Heart left ventricle (tissue), 13 donors: Measurements from ENCODE around the gene TYK2.

ENCODE experiments used
- POLR2A ChIP-seq, 2 donors: fragments of 450-650 bp; IDR thresholded peaks; one replicate each; pipeline ENCODE4 v1.6.1; 2017; ENCODE audit warnings: antibody characterized with exemption in 2 of 2, mild to moderate bottlenecking in 2 of 2, moderate library complexity in 2 of 2
- TF ChIP-seq, protein P1 (sequence below), 12 donors: fragments of 200-600 bp; sonication (generic) in 4 of 12; IDR thresholded peaks; one replicate each; pipeline versions ENCODE4 v1.5.0 to v1.8.0; 2018 to 2022; ENCODE audit warnings: antibody characterized with exemption in 12 of 12, mild to moderate bottlenecking in 5 of 12
- donor health status: ischemic (EF 13 %, LVEDD 7.1; RV severe dilation, severe dysfunction).
- donor health status: DM: no; HTN: yes; CAD: no.
- donor health status: DM: no; HTN: no; CAD: no.
- donor health status: ischemic (EF 25% LVEDD 6.9; RV normal size, moderate dysfunction).
- donor health status: ischemic (EF 25% LVEDD 5.7; RV mildly dilated, moderate dysfunction).
- donor health status: ischemic (EF 35%, LVEDD 5.7; RV mildly dilated, moderate dysfunction).
- donor health status: nonischemic (EF 11% LVEDD 7.7; RV severe dilation, severe dysfunction).
- donor health status: DM: yes; HTN: yes; CAD: no.
- donor health status: PGD.
- donor health status: ischemic (EF 29% LVEDD 5.4; RV normal size, mild dysfunction).
- donor health status: nonischemic (EF 23%, LVEDD 6.1; RV moderate dilation, normal function).

DNA sequence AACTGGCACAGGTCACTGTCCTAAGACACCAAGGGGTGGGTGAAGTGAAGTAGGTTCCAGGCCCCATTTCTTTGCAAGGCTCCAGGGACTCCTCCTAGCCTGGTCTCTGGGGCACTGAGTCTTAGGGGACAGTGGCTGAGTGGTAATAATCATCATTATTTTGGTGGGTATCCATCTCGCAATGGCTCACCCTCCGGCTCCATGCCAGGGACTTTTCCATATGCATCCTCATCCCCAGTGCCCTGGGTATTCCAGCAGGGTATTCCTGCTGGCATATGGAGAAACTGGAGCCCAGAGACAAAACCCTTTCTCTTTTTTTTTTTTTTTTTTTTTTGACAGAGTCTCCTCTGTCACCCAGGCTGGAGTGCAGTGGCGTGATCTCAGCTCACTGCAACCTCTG is 42.5 kb upstream of the TYK2 start:
- TF ChIP-seq POLR2A (IDR thresholded peaks at IDR 0.05): no peak
- TF ChIP-seq, protein P1, sequence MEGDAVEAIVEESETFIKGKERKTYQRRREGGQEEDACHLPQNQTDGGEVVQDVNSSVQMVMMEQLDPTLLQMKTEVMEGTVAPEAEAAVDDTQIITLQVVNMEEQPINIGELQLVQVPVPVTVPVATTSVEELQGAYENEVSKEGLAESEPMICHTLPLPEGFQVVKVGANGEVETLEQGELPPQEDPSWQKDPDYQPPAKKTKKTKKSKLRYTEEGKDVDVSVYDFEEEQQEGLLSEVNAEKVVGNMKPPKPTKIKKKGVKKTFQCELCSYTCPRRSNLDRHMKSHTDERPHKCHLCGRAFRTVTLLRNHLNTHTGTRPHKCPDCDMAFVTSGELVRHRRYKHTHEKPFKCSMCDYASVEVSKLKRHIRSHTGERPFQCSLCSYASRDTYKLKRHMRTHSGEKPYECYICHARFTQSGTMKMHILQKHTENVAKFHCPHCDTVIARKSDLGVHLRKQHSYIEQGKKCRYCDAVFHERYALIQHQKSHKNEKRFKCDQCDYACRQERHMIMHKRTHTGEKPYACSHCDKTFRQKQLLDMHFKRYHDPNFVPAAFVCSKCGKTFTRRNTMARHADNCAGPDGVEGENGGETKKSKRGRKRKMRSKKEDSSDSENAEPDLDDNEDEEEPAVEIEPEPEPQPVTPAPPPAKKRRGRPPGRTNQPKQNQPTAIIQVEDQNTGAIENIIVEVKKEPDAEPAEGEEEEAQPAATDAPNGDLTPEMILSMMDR (IDR thresholded peaks at IDR 0.05): no peak
